Measurements from ENCODE around the gene CPLX4. TPM values are rescaled to one million over a fixed set of nuclear protein-coding genes. Genes with fewer than 3 reads are reported as not detected.

CPLX4 gene
- polyA plus RNA-seq, 1 experiment: not detected

- peaks cover 9% of the 10 kb centered on the region; the same call in 1 of the 2 replicates for H3K9me3 ChIP-seq (ENCODE audit: control insufficient read depth, insufficient read depth, low read length)
- ChIA-PET CTCF (interaction anchor here (0.6 to 1.7 kb wide), 3 partner anchors 18 to 250 kb away, joined by 4 to 5 read pairs (median 5); no protein-coding TSS in a partner anchor), POLR2A (no interaction called here)
- H3K27ac ChIP-seq (ENCODE audit: low read depth, low read length): no peak overlapping the region
- no peak for DNase-seq (ENCODE audit: low read depth, low spot score)
- H3K27me3 ChIP-seq (ENCODE audit: control insufficient read depth, insufficient read depth, low read length): peaks cover 92% of the 10 kb centered on the region
- no peak for TF ChIP-seq CTCF (IDR thresholded peaks at IDR 0.05; ENCODE audit: low read depth, low read length)
- H3K4me3 ChIP-seq (ENCODE audit: low read depth, low read length): no peak overlapping the region
These were observed 51.5 kb downstream of the CPLX4 start for GRCh38 chr18:59266886-59267502.

- H3K27ac ChIP-seq (ENCODE audit: low read depth, low read length): no peak overlapping the region
- CTCF ChIA-PET: no interaction called here
- H3K27me3 ChIP-seq (ENCODE audit: control insufficient read depth, insufficient read depth, low read length): peaks cover 87% of the 10 kb centered on the region
- TF ChIP-seq CTCF (IDR thresholded peaks at IDR 0.05; ENCODE audit: low read depth, low read length): no peak
- POLR2A ChIA-PET: no interaction called here
- DNase-seq (ENCODE audit: low read depth, low spot score): no peak
- no peak overlapping the region for H3K4me3 ChIP-seq (ENCODE audit: low read depth, low read length)
- H3K9me3 ChIP-seq (ENCODE audit: control insufficient read depth, insufficient read depth, low read length): peaks cover 9% of the 10 kb centered on the region; the same call in 1 of the 2 replicates
These were observed 52.0 kb downstream of the CPLX4 start for GRCh38 chr18:59266459-59266858.

- DNase-seq (ENCODE audit: low read depth, low spot score): no peak
- Histone ChIP-seq H3K27me3 (ENCODE audit: control insufficient read depth, insufficient read depth, low read length) (peaks cover 82% of the 10 kb centered on the region), H3K4me3 (ENCODE audit: low read depth, low read length) (no peak overlapping the region), H3K27ac (ENCODE audit: low read depth, low read length) (no peak overlapping the region), H3K9me3 (ENCODE audit: control insufficient read depth, insufficient read depth, low read length) (peaks cover 9% of the 10 kb centered on the region; the same call in 1 of the 2 replicates)
- TF ChIP-seq CTCF (IDR thresholded peaks at IDR 0.05; ENCODE audit: low read depth, low read length): no peak
- CTCF ChIA-PET: no interaction called here
- POLR2A ChIA-PET: no interaction called here
These were observed 52.5 kb downstream of the CPLX4 start for GRCh38 chr18:59265974-59266369.

GRCh38 chr18:59265246-59265973, 53.0 kb downstream of the CPLX4 start:
- Histone ChIP-seq H3K9me3 (ENCODE audit: control insufficient read depth, insufficient read depth, low read length) (peaks cover 9% of the 10 kb centered on the region; the same call in 1 of the 2 replicates), H3K27me3 (ENCODE audit: control insufficient read depth, insufficient read depth, low read length) (peaks cover 76% of the 10 kb centered on the region), H3K27ac (ENCODE audit: low read depth, low read length) (no peak overlapping the region), H3K4me3 (ENCODE audit: low read depth, low read length) (peak overlapping the region; percentile 27)
- ChIA-PET POLR2A (no interaction called here), CTCF (interaction anchor here (0.6 kb wide), 1 partner anchor 138 kb away, joined by 3 read pairs; no protein-coding TSS in a partner anchor)
- TF ChIP-seq CTCF (IDR thresholded peaks at IDR 0.05; ENCODE audit: low read depth, low read length): no peak
- no peak for DNase-seq (ENCODE audit: low read depth, low spot score)
